Transverse colon (tissue), 4 donors: ENCODE measurements around the gene NUDT22. TPM values are rescaled to one million over a fixed set of nuclear protein-coding genes. Genes with fewer than 3 reads are reported as not detected.

ENCODE experiments used
- DNase-seq: peaks from one replicate; pipeline ENCODE4 v3.0.0-alpha.2; 2019
- H3K27ac ChIP-seq, 4 donors: fragments of 200-600 bp; sonication (generic); 2 replicates each; pipeline ENCODE4 v1.5.1; 2016 to 2018; ENCODE audit warnings: inconsistent platforms in 4 of 4
- H3K27me3 ChIP-seq: fragments of 200-600 bp; sonication (generic); 2 replicates; pipeline ENCODE4 v1.5.1; 2017; ENCODE audit warnings: inconsistent platforms
- H3K36me3 ChIP-seq, 4 donors: fragments of 200-600 bp; sonication (generic); 2 replicates each; pipeline ENCODE4 v1.5.1; 2017 to 2019; ENCODE audit warnings: inconsistent platforms in 4 of 4
- H3K4me1 ChIP-seq, 4 donors: fragments of 200-600 bp; sonication (generic); 2 replicates each; pipeline ENCODE4 v1.5.1; 2017 to 2020; ENCODE audit warnings: inconsistent platforms in 4 of 4
- H3K4me3 ChIP-seq, 4 donors: fragments of 200-600 bp; sonication (generic); 1 replicate in 1 of 4; 2 replicates in 3 of 4; pipeline versions ENCODE4 v1.5.1 to v1.6.1; 2017 to 2019; ENCODE audit warnings: inconsistent platforms in 4 of 4
- H3K9me3 ChIP-seq, 2 donors: fragments of 200-600 bp; sonication (generic); 2 replicates each; pipeline ENCODE4 v1.5.1; 2017 to 2019; ENCODE audit warnings: inconsistent platforms in 2 of 2
- EP300 ChIP-seq: sonication (generic); formaldehyde crosslinking; IDR thresholded peaks from one replicate; pipeline ENCODE4 v1.6.1; 2017; ENCODE audit warnings: antibody characterized with exemption, low read depth
- POLR2A ChIP-seq: fragments of 450-650 bp; IDR thresholded peaks from one replicate; pipeline ENCODE4 v1.6.1; 2016; ENCODE audit warnings: antibody characterized with exemption, mild to moderate bottlenecking, moderate library complexity
- POLR2AphosphoS5 ChIP-seq, 3 donors: sonication (generic); formaldehyde crosslinking; IDR thresholded peaks; one replicate each; pipeline ENCODE4 v1.6.1; 2016; ENCODE audit warnings: antibody characterized with exemption in 3 of 3
- WGBS, 2 donors: methylation state at CpG; one replicate each; pipeline ENCODE4 v1.1.5; 2018; ENCODE audit warnings: low coverage in 1 of 2; 5-methylcytosine and 5-hydroxymethylcytosine counted together
- in situ Hi-C, 4 donors: fragments of 200-750 bp; cut with MboI; loops; one replicate each; pipeline versions ENCODE4 v1.15.0 to v1.15.1; 2017; ENCODE audit warnings: low sequenced_read_pairs in 3 of 4, low pct_ligation_motif_present in 1 of 4, low pct_unique_long_range_greater_than_20kb in 1 of 4
- intact Hi-C: fragments of 100-400 bp; cut with DNase I; formaldehyde crosslinking; loops from one replicate; pipeline ENCODE4 v1.15.1; 2023; ENCODE audit warnings: low total_unique reads
- total RNA-seq, 4 donors: library from RNA; depleted of rRNA; stranded (reverse); fragments of >200 nt; gene quantifications; one replicate each; pipeline ENCODE4 v1.1.0, GENCODE V29; 2016
- TF ChIP-seq, protein P1 (sequence below), 5 experiments: fragments of 200-600 bp in 3 of 5; fragments of 450-650 bp in 2 of 5; sonication (generic) in 3 of 5; IDR thresholded peaks; 1 replicate in 2 of 5; 2 replicates in 3 of 5; pipeline ENCODE4 v1.5.1; 2016 to 2017; ENCODE audit warnings: antibody characterized with exemption in 5 of 5, inconsistent platforms in 3 of 5, mild to moderate bottlenecking in 2 of 5, moderate library complexity in 1 of 5

Gene NUDT22
- total RNA-seq, 4 donors from 2014 or later: 84.0 to 215 (median 127) TPM

GRCh38 chr11:64275031-64275800 lies 49.1 kb downstream of the NUDT22 start:
- H3K4me3 ChIP-seq: no peak overlapping the region
- WGBS, 2 donors: 93% methylated on average over 15 of the region's 15 CpGs; no CpG with 5 or more reads in 1 of the 2 donors
- intact Hi-C loops: no loop called here

DNA sequence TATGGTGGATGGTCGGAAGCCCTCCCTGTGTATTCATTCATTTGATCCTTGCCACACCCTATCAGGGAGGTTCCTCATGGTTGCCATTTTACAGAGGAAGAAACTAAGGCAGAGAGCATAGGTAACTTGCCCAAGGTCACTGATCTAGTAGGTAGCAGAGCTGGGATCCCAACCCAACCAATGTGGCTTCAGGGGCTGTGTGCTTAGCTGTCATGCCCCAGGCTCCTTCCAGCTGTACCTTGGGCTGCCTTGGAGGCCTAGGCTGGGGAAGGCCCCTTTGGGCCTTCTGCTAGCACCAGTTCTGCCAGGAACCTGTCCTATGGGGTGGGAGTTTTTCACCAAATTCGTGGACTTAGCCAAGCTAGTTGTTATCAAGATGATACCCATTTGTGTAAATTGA lies 49.8 kb downstream of the NUDT22 start:
- in situ Hi-C loops (no loop called here), intact Hi-C loops (no loop called here)
- Histone ChIP-seq H3K27ac (peak overlapping the region in 2 of 4 donors; percentile 33 to 95), H3K4me3 (no peak overlapping the region), H3K36me3 (peaks cover 0 to 13% (median 4%) of the 10 kb centered on the region in 4 donors), H3K9me3 (no peaks in the 10 kb centered on the region), H3K4me1 (peaks cover 0 to 49% (median 31%) of the 10 kb centered on the region in 4 donors), H3K27me3 (no peaks in the 10 kb centered on the region)
- WGBS, 2 donors: 78 to 100% methylated on average over 1 to 2 of the region's 2 CpGs
- DNase-seq: no peak
- TF ChIP-seq, protein P1, sequence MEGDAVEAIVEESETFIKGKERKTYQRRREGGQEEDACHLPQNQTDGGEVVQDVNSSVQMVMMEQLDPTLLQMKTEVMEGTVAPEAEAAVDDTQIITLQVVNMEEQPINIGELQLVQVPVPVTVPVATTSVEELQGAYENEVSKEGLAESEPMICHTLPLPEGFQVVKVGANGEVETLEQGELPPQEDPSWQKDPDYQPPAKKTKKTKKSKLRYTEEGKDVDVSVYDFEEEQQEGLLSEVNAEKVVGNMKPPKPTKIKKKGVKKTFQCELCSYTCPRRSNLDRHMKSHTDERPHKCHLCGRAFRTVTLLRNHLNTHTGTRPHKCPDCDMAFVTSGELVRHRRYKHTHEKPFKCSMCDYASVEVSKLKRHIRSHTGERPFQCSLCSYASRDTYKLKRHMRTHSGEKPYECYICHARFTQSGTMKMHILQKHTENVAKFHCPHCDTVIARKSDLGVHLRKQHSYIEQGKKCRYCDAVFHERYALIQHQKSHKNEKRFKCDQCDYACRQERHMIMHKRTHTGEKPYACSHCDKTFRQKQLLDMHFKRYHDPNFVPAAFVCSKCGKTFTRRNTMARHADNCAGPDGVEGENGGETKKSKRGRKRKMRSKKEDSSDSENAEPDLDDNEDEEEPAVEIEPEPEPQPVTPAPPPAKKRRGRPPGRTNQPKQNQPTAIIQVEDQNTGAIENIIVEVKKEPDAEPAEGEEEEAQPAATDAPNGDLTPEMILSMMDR (IDR thresholded peaks at IDR 0.05): no peak
- TF ChIP-seq POLR2A: no peak
- no peak for TF ChIP-seq POLR2AphosphoS5 (IDR thresholded peaks at IDR 0.05)
- no peak for TF ChIP-seq EP300

More at GRCh38 chr11:64275031-64275800, 49.1 kb downstream of the NUDT22 start:
- in situ Hi-C loops: no loop called here
- Histone ChIP-seq H3K9me3 (no peaks in the 10 kb centered on the region), H3K36me3 (peaks cover 0 to 13% (median 4%) of the 10 kb centered on the region in 4 donors), H3K27me3 (no peaks in the 10 kb centered on the region), H3K27ac (peak overlapping the region in 3 of 4 donors; percentile 24 to 96 (median 95)), H3K4me1 (peaks cover 0 to 49% (median 31%) of the 10 kb centered on the region in 4 donors)
- TF ChIP-seq POLR2A (no peak), POLR2AphosphoS5 (IDR thresholded peaks at IDR 0.05) (no peak), EP300 (no peak)
- TF ChIP-seq, protein P1 (IDR thresholded peaks at IDR 0.05): no peak
- no peak for DNase-seq

DNA sequence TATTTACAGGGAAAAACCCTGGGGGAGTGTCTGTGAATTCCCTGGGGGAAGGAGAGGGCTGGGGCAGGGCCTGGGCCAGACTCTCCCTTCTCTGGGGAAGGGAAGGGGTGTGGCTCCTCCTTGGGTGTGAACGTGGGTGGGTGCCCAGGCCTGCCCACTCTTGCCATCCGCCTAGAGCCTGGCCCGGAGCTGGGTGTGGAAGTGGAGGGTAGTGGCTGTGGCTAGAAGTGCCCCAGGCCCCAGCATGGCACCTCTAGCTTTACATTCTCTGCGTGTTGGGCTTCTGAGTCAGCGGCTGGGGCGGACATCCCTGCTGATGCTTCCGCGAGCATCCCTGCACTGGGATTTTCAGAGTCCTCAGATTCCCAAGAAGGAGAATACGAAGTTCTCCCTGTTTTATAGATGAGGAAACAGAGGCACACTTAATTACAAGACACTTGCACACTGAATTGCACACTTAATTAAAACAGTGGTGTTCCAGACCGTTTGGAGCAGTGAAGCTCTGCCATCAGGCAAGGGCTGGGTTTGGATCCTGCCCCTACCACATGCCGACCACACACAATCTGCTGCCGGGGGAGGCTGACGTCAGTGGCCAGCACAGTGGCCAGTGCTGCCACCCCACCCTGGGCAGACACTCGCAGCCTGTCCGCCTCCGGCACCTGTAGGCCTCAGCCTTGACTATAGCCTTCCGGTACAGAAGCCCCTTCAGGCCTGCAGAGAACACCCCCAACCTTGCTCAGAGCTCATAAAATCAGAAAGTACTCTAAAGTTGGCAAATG lies 50.8 kb downstream of the NUDT22 start:
- peaks cover 0 to 15% (median 4%) of the 10 kb centered on the region in 4 donors for H3K36me3 ChIP-seq

More for the DNA sequence above, 50.8 kb downstream of the NUDT22 start:
- Histone ChIP-seq H3K27me3 (no peaks in the 10 kb centered on the region), H3K4me3 (no peak overlapping the region), H3K9me3 (no peaks in the 10 kb centered on the region), H3K4me1 (peaks cover 0 to 45% (median 27%) of the 10 kb centered on the region in 4 donors), H3K27ac (peak overlapping the region; percentile 30 to 95 (median 52))
- no peak for TF ChIP-seq EP300
- TF ChIP-seq POLR2A: peak; percentile 14
- no peak for TF ChIP-seq POLR2AphosphoS5 (IDR thresholded peaks at IDR 0.05)
- TF ChIP-seq, protein P1 (IDR thresholded peaks at IDR 0.05): no peak
- in situ Hi-C loops: no loop called here
- 73 to 100% methylated on average over 1 to 17 of the region's 17 CpGs for WGBS, 2 donors
- DNase-seq: peak; percentile 80
- intact Hi-C loops: no loop called here
